Endothelial cell of umbilical vein (primary cell): Measurements from ENCODE around the gene PLRG1.

Experiments used
- CTCF ChIP-seq, 2 donors: IDR thresholded peaks; 1 replicate in 1 of 2; 2 replicates in 1 of 2; pipeline ENCODE4 v1.5.1; 2011; ENCODE audit warnings: low read length in 2 of 2, mild to moderate bottlenecking in 2 of 2, moderate library complexity in 2 of 2, control low read depth in 1 of 2, inconsistent platforms in 1 of 2, low read depth in 1 of 2; ENCODE audit not compliant: insufficient read depth in 1 of 2; ENCODE audit errors: extremely low read depth in 1 of 2
- EZH2 ChIP-seq: IDR thresholded peaks from 2 replicates; pipeline ENCODE4 v1.6.1; 2012; ENCODE audit warnings: borderline replicate concordance, low read depth, mild to moderate bottlenecking, moderate library complexity, low read length, inconsistent platforms; ENCODE audit not compliant: severe bottlenecking
- GATA2 ChIP-seq: IDR thresholded peaks from 2 replicates; pipeline ENCODE4 v1.7.0; 2011; ENCODE audit warnings: low read depth, mild to moderate bottlenecking, moderate library complexity, mixed read lengths, low read length; ENCODE audit not compliant: insufficient read length, insufficient read depth
- JUN ChIP-seq: IDR thresholded peaks from 2 replicates; pipeline ENCODE4 v1.6.1; 2011; ENCODE audit warnings: borderline replicate concordance, low read depth; ENCODE audit not compliant: insufficient read length, insufficient read depth
- POLR2A ChIP-seq: IDR thresholded peaks from 2 replicates; pipeline ENCODE4 v1.6.1; 2012; ENCODE audit warnings: low read depth, mild to moderate bottlenecking, control low read depth, low read length
- POLR2AphosphoS5 ChIP-seq: IDR thresholded peaks from 2 replicates; pipeline ENCODE4 v1.6.1; 2012; ENCODE audit warnings: low read depth, mild to moderate bottlenecking, control low read depth, low read length, moderate library complexity; ENCODE audit not compliant: insufficient read depth

- TF ChIP-seq POLR2AphosphoS5 (no peak), POLR2A (no peak), CTCF (IDR thresholded peaks at IDR 0.05; ENCODE audit: extremely low read depth in 1 of 2, insufficient read depth in 1 of 2, low read depth in 1 of 2, low read length in 2 of 2) (no peak), EZH2 (no peak), JUN (no peak), GATA2 (no peak)
Measured at GRCh38 chr4:154526151-154526550, 24.0 kb downstream of the PLRG1 start.
